Dermis blood vessel endothelial cell (primary cell): ENCODE measurements around the gene PPM1H. TPM values are rescaled to one million over a fixed set of nuclear protein-coding genes. Genes with fewer than 3 reads are reported as not detected.
A peak's percentile ranks its signal among the peaks of the same experiment; 100 is the strongest.
"Not testable (repeated sequence)": the region's sequence is repeated elsewhere in the genome, so short reads cannot be mapped to it uniquely, and the experiment has no call there.

Experiments
- DNase-seq: peaks from one replicate; pipeline ENCODE4 v3.0.0; 2010
- total RNA-seq: library from RNA; depleted of rRNA; stranded (reverse); fragments of >200 nt; gene quantifications from 2 replicates; pipeline ENCODE4 v1.2.3, GENCODE V29; 2014

The PPM1H gene
- total RNA-seq, 1 donor from 2014 or later: 2.9 TPM

GRCh38 chr12:62834406-62834805 lies 100.5 kb downstream of the PPM1H start:
- DNase-seq: no peak

DNA sequence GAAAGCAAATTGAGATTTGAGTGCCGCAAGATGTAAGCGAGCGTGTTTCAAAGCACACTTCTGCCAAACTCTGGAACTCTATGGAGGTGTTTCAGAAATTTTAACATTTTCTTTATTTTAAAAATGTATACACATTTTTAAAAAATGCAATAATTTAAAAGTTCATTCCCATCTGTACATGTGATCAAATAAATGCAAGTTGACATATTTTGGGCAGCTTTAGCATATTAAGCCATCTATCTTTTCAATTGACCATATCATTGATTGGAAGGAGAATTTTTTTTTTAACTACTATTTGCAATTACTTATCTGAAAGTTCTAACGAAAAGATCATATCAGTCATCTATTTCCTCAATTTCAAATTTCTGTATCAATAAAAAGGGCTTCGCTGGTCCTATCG lies 101.3 kb downstream of the PPM1H start:
- no peak for DNase-seq

GRCh38 chr12:62832558-62832957 lies 102.4 kb downstream of the PPM1H start:
- DNase-seq: no peak

DNA sequence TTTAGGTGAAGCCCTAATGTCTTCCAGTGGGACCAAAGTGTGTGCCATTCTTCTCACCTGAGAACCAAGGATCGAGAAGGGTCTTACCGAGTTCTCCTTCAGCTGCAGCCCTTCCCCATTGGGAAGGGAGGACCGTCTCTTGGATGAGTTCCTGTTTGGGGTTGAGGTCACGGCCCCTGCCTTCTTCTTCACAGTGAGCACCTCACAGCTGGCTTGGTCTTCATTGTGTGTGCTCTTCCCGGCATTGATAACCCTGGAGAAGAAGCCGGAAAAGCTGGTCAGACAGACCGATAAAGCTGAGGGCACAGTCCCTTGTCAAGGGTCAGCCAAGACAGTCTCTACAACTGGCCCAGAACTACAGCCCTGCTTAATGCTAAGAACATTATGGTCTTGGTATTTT lies 102.9 kb downstream of the PPM1H start:
- no peak for DNase-seq

DNA sequence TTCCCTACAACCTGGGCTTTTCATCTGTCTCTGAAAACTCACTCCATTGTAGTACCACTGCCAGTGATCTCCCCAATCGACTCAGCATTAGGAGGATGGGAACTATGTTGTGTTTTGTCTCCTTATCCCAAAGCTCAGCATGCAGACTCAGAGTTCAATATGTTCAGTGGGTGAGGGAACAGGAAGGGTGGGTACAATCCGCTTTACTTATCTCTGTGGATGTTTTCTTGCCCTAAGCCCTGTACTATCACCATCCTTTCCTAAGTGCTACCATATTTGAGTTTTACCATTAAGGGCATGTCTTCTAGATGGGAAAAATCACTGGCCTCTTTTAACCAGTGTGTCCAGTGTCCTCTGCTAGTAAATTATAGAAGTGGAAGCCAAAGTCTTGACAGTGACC lies 107.1 kb downstream of the PPM1H start:
- DNase-seq: no peak

DNA sequence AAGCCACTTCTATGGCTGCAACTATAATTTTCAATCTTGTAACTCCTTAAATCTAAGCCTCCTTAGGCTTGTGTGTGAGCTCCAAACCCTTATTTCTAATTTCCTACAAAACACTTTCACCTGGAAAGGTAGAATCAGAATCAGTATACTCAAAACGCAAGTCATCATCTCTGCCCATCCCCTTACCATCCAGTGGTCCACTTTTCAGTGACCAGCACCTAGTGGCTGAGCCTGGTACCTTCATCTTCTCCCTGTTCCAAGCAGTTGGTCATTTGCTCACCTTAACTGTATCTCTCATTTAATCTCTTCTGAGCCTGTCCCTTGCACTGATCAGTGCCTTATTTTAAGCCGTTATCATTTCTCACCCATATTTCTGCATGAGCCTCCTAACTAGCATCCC lies 107.9 kb downstream of the PPM1H start:
- DNase-seq: no peak

GRCh38 chr12:62817556-62818271 lies 117.2 kb downstream of the PPM1H start:
- peak; percentile 54 for DNase-seq

DNA sequence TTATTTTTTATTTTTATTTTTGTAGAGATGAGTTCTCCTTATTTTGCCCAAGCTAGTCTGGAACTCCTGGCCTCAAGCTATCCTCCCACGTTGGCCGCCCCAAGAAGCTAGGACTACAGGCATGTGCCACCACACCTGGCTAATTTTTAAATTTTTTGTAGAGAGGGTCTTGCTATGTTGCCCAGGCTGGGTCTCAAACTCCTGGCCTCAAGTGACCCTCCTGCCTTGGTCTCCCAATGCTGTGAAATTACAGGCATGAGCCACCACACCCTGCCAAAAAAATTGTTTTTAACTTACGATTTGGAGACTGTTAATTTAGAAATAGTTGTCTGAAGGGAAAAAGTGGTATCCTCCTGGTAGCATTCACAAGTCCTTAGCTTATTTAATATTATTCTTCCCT lies 120.7 kb downstream of the PPM1H start:
- no peak for DNase-seq

DNA sequence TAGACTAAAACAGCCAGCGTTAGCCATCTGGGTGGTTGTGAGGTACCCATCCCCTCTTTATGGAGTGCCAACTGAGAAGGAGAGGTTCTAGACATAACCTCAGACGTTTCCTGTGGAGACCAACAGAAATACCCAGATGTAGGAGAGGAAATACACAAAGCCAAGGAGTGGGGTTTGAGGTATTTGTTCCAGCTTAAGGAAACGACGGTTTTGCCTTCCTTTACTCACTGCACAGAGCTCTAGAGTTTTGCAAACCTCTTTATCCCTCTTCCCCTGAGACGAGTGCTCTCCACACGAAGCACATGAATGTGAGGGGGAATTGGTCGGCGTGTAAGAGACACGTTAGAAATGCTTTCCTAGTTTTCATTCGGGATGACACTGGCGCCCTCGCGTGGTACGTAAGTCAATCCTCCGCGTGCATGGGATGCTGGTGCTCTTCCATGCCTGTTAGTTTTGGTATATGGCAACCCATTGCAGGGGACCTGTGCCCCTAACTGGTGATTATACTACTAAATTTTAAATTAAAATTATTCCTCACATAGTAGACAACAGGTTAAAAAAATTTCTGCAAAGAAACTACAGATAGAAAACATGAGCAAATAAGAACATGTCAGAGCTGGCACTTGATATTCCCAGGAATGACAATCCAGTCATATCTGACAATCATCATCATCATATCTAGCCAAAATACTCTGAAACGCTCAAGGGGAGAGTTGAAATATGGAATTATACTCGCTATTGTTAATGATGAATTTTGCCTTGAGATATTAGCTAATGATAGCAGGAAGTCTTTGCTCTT lies 121.7 kb downstream of the PPM1H start:
- peak; percentile 83 for DNase-seq

GRCh38 chr12:62811481-62811880 lies 123.5 kb downstream of the PPM1H start:
- not testable (repeated sequence) for DNase-seq

DNA sequence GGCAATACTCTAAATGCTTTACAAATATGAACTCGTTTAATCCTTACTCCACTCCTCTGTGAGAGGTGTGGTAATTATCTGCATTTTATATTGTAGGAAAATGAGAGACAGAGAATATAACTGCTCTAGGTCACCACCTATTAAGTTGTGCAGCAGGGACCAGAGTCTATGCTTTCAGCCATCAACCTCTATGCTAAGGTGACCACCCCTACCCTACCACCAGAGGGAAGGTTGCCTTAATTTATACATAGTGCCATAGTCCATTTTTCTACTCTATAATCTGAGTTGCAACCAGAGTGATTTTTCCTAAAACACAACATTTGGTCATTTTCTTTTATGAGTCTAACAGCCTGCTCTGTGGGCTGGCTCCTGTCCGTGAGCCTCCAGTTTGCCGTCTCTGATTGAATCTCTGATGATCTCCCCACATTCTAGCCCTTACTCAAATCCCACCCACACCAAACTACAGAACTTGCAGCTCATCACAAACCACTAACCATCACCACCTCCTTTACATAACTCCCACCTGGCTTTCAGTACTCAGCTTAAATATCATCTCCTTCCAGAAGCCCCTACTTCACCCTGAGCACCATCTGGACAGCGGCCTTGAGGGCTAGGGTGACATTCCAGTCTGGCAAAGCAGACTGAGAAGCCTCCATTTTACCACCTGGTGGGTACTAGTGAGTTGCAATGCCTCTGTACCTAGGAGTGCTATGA lies 126.6 kb downstream of the PPM1H start:
- DNase-seq: no peak

DNA sequence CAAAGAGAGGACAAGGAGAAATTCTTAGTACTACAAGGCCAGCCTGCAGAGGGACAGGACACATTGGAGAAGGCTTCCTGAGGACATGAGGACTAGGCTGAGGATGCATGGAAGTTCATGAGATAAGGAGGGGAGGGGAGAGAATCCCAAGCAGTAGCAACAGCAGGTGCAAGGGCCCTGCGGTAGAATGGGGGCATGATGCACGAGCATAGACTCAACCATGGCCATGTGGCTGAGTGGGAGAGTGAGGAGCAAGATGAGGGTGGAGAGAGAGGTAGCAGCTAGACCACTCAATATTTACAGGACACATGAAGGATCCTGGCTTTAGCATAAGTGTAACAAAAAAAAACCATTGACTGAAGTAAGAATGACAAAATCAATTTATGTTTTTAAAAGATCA lies 128.1 kb downstream of the PPM1H start:
- DNase-seq: no peak

- no peak for DNase-seq
Observed at GRCh38 chr12:62806244-62806836, 128.6 kb downstream of the PPM1H start.

DNA sequence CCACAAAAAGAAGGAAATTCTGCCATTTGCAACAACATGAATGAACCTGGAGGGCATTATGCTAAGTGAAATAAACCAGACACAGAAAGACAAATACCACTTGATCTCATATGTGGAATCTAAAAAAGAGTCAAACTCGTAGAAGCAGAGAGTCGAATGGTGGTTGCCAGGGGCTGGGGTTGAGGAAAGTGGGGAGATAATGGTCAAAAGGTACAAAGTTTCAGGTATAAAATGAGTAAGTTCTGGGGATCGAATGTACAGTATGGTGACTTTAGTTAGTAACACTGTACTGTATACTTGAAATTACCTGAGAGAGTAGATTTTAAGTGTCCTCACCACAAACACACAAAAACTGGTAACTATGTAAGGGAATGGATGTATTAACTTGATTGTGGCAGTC lies 129.4 kb downstream of the PPM1H start:
- no peak for DNase-seq

GRCh38 chr12:62803756-62804155 lies 131.2 kb downstream of the PPM1H start:
- no peak for DNase-seq

DNA sequence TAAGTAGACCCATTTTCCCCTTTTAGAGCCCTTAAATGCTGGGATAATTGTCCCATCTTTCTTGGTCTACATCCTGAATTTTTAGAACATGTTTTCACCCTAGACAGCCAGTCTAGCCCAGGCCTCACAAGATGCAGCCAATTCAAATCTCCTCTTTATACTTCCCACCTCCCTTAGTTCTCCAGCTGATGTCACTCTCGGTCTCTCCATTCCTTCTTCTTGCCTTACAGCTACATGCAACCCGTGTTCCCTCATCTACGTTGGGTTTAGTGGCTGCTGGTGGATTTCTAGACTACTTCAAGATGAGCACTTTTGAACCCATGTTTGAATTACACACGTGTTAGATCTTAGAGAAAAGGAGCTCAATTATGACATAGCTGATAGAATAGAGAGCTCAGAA lies 132.0 kb downstream of the PPM1H start:
- no peak for DNase-seq

- DNase-seq: no peak
Observed at GRCh38 chr12:62802321-62802720, 132.6 kb downstream of the PPM1H start.

DNA sequence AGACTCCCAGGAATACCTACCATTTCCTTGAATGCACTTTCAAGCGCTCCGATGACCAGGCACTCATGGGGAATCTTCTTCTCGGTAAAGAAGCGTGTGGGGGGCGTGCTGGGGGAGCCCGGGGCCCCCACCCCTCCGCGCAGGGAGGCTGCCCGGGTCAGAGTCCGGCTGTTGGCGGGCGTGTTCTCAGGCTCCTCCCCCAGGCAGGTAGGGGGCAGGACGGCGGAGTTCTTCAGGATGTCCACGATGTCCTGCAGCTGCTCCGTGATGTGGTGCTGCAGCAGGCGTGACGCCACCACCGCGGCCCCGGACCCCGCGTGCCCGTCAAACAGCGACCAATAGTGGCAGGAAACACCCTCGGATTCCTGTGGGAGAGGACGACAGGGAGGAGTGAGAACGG lies 133.2 kb downstream of the PPM1H start:
- DNase-seq: no peak

- no peak for DNase-seq
Observed at GRCh38 chr12:62800707-62801400, 134.1 kb downstream of the PPM1H start.

GRCh38 chr12:62799766-62800406 lies 135.1 kb downstream of the PPM1H start:
- DNase-seq: no peak

GRCh38 chr12:62799126-62799736 lies 135.7 kb downstream of the PPM1H start:
- peak; percentile 87 for DNase-seq

DNA sequence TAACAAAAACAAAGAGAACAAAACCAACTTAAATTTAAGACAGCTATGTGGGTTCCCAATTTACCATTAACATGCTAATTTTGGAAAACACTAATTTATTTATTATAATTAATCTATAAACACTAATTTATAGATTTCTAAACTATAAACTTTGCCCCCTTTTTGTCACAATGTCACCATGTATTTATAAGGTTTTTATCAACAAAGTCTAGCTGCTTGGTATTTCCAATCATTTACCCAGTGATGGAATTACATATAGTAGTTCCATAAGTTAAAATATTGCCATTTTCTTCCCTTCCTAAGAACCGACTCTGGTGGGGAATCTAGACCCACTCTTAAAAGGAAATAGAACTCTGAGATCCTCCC lies 140.7 kb downstream of the PPM1H start:
- no peak for DNase-seq
